CD4-positive, CD25-positive, alpha-beta regulatory T cell (primary cell): ENCODE measurements around the gene CYP4V2. TPM values are rescaled to one million over a fixed set of nuclear protein-coding genes. Genes with fewer than 3 reads are reported as not detected.

Source experiments
- ATAC-seq, 2 donors: fragments of 150-1000 bp; cut with Tn5 transposase; one replicate each; pipeline ENCODE4 v1.10.0; 2021; ENCODE audit warnings: low read depth in 2 of 2, moderate number of reproducible peaks in 2 of 2, moderate library complexity in 1 of 2
- DNase-seq, 3 donors: peaks; one replicate each; pipeline versions ENCODE4 v3.0.0 to v3.0.0-alpha.2; 2012 to 2022; ENCODE audit warnings: mixed read lengths in 1 of 3
- H3K27ac ChIP-seq: one replicate; pipeline ENCODE4 v1.7.0; 2013; ENCODE audit warnings: mild to moderate bottlenecking, low read length; ENCODE audit not compliant: insufficient read depth, poor library complexity, severe bottlenecking
- H3K27me3 ChIP-seq: one replicate; pipeline ENCODE4 v1.7.0; 2013; ENCODE audit warnings: low read length; ENCODE audit not compliant: control insufficient read depth, insufficient read depth
- H3K36me3 ChIP-seq: one replicate; pipeline ENCODE4 v1.7.0; 2013; ENCODE audit warnings: mild to moderate bottlenecking, low read length, moderate library complexity; ENCODE audit not compliant: control insufficient read depth, insufficient read depth
- H3K4me1 ChIP-seq: 2 replicates; pipeline ENCODE4 v1.7.0; 2013; ENCODE audit warnings: mild to moderate bottlenecking, low read length; ENCODE audit not compliant: insufficient read depth, control insufficient read depth, poor library complexity, severe bottlenecking
- H3K4me3 ChIP-seq: one replicate; pipeline ENCODE4 v1.7.0; 2013; ENCODE audit warnings: low read depth, mild to moderate bottlenecking, low read length, moderate library complexity
- H3K9me3 ChIP-seq, 2 experiments: 1 replicate in 1 of 2; 2 replicates in 1 of 2; pipeline ENCODE4 v1.7.0; 2013; ENCODE audit warnings: low read length in 2 of 2, mild to moderate bottlenecking in 1 of 2, moderate library complexity in 1 of 2; ENCODE audit not compliant: control insufficient read depth in 2 of 2
- H3K27ac Mint-ChIP-seq, 3 donors: one replicate each; pipeline ENCODE4 v1.8.0; 2020 to 2022; ENCODE audit warnings: mild to moderate bottlenecking in 3 of 3, mixed read lengths in 3 of 3, moderate library complexity in 2 of 3
- H3K27me3 Mint-ChIP-seq: one replicate; pipeline ENCODE4 v1.8.0; 2022; ENCODE audit warnings: mild to moderate bottlenecking, mixed read lengths
- H3K36me3 Mint-ChIP-seq: one replicate; pipeline ENCODE4 v1.8.0; 2020; ENCODE audit warnings: mixed read lengths
- H3K4me1 Mint-ChIP-seq, 4 donors: one replicate each; pipeline ENCODE4 v1.8.0; 2020 to 2022; ENCODE audit warnings: mixed read lengths in 4 of 4, mild to moderate bottlenecking in 1 of 4
- H3K4me3 Mint-ChIP-seq, 4 donors: one replicate each; pipeline ENCODE4 v1.8.0; 2020 to 2022; ENCODE audit warnings: mild to moderate bottlenecking in 4 of 4, mixed read lengths in 4 of 4, moderate library complexity in 3 of 4
- H3K9me3 Mint-ChIP-seq, 7 donors: one replicate each; pipeline ENCODE4 v1.8.0; 2020 to 2022; ENCODE audit warnings: mixed read lengths in 7 of 7, mild to moderate bottlenecking in 3 of 7, moderate library complexity in 2 of 7
- polyA plus RNA-seq, 4 donors: library from polyadenylated mRNA; unstranded; fragments of 300-500 nt; fragmentation: Illumina TruSeq; gene quantifications; one replicate each; pipeline ENCODE4 v1.2.3, GENCODE V29; 2021
- total RNA-seq: library from RNA; stranded (reverse); gene quantifications from one replicate; pipeline ENCODE4 v1.2.3, GENCODE V29; 2022

Gene CYP4V2
- total and polyA plus RNA-seq, 5 donors from 2014 or later: 26.1 to 30.9 (median 27.8) TPM

DNA sequence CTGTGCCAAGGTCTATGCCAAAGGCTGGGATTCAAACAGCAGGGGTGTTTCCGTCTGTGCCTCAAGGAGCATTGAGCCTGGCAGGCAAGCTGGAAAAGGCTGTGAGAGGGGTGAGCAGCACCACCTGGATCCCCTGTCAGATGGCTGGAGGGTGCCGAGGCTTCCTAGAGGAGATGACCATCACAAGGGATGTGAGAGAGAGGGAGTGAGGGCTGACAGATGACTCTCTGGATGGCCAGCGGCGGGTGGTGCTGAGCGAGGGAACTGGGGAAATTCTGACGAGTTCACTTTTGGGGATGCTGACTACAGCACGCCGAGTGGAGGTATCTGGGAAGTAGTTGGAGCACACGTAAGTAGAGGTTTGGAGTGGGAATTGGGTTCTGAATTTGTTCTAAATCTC, 22.6 kb upstream of the CYP4V2 start:
- no peaks in the 10 kb centered on the region for H3K27me3 ChIP-seq
- no peak overlapping the region for H3K27ac ChIP-seq
- ATAC-seq (no peak), DNase-seq (no peak)
- H3K27ac Mint-ChIP-seq: no peak overlapping the region
- H3K36me3 ChIP-seq: no peaks in the 10 kb centered on the region
- no peak overlapping the region for H3K4me3 Mint-ChIP-seq
- H3K27me3 Mint-ChIP-seq: peaks cover 11% of the 10 kb centered on the region
- no peaks in the 10 kb centered on the region for H3K36me3 Mint-ChIP-seq
- no peak overlapping the region for H3K4me3 ChIP-seq
- no peaks in the 10 kb centered on the region for H3K4me1 ChIP-seq
- no peaks in the 10 kb centered on the region for H3K9me3 Mint-ChIP-seq
- peaks cover 0 to 10% (median 0%) of the 10 kb centered on the region in 4 donors for H3K4me1 Mint-ChIP-seq
- no peaks in the 10 kb centered on the region for H3K9me3 ChIP-seq

DNA sequence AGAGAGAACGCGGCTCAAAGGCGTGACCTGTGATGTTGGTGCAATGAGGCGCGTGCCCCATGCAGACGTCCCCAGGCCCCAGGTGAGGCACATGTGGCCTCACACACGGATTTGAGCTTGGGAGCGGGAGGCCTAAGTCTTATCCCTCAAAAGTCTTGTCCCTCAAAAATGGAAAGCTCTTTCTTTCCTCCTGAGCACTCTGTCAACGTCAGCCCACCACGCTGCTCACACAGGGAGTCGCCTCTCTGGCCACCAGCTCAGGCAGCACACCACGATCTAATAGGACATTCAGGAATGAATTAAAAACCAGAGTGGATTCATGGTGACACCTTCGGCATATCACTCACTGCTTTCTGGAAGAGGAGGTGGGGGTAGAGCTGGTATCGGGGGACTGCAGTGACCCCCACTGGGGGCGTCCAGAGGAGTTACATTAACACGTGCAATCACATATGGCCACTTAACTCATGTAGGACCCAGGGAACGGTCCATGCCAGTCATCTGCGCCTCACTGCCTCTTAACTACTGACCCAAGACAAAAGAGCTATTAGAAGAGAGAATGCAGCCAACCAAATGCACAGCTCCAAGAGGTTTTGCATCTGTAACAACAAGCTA, 21.9 kb upstream of the CYP4V2 start:
- no peaks in the 10 kb centered on the region for H3K36me3 Mint-ChIP-seq
- no peak overlapping the region for H3K4me3 ChIP-seq
- no peak overlapping the region for H3K27ac ChIP-seq
- H3K9me3 Mint-ChIP-seq: no peaks in the 10 kb centered on the region
- H3K4me3 Mint-ChIP-seq: no peak overlapping the region
- peaks cover 11% of the 10 kb centered on the region for H3K27me3 Mint-ChIP-seq
- no peak overlapping the region for H3K27ac Mint-ChIP-seq
- H3K27me3 ChIP-seq: no peaks in the 10 kb centered on the region
- H3K4me1 Mint-ChIP-seq: peaks cover 0 to 10% (median 0%) of the 10 kb centered on the region in 4 donors
- H3K4me1 ChIP-seq: no peaks in the 10 kb centered on the region
- DNase-seq (no peak), ATAC-seq (no peak)
- H3K9me3 ChIP-seq: no peaks in the 10 kb centered on the region
- no peaks in the 10 kb centered on the region for H3K36me3 ChIP-seq

DNA sequence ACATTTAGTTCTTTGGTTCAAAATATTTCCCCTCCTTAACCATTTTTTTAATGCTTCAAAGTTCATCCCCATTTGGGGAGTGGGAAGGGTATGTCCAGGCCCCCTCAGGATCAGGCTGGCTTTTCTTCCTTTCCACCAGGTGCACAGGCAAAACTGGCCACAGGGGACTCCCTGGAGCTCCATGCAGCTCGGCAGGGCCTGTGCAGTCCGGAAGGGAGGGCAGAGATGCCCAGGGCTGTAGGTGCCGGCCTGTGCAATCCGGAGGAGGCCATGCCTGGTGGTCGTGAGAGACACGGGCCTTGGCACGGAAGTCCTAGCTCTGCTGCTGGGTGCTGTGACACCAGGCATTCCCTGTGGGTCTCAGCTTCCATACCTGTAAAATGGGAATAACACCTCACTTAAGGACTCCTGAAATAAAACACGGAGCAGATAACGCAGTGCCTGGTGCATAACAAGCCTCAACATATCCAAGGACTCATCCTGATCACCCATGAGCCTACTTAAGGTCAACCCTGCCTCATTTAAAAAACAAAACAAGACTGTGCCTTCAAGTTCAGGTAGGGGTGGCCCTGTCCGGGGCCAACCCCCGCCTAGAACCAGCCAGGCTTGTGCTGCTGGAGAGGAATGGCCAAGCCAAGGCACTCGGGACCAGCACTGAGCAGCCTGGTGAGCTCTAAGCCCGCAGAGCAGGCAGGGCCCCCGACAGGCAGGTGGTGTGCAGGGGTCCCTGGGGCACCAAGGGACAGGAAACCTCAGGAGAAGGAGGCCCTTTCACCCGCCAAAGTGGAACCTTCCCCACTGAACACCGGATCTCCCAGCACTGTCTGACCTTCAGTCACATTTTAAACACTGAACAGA, 21.2 kb upstream of the CYP4V2 start:
- Mint-ChIP-seq H3K36me3 (no peaks in the 10 kb centered on the region), H3K4me1 (peaks cover 0 to 4% (median 0%) of the 10 kb centered on the region in 4 donors), H3K27ac (no peak overlapping the region), H3K4me3 (no peak overlapping the region), H3K9me3 (no peaks in the 10 kb centered on the region), H3K27me3 (peaks cover 5% of the 10 kb centered on the region)
- no peaks in the 10 kb centered on the region for H3K9me3 ChIP-seq
- no peaks in the 10 kb centered on the region for H3K4me1 ChIP-seq
- H3K36me3 ChIP-seq: no peaks in the 10 kb centered on the region
- no peak overlapping the region for H3K27ac ChIP-seq
- no peak for ATAC-seq
- DNase-seq: no peak
- H3K4me3 ChIP-seq: no peak overlapping the region
- H3K27me3 ChIP-seq: no peaks in the 10 kb centered on the region

DNA sequence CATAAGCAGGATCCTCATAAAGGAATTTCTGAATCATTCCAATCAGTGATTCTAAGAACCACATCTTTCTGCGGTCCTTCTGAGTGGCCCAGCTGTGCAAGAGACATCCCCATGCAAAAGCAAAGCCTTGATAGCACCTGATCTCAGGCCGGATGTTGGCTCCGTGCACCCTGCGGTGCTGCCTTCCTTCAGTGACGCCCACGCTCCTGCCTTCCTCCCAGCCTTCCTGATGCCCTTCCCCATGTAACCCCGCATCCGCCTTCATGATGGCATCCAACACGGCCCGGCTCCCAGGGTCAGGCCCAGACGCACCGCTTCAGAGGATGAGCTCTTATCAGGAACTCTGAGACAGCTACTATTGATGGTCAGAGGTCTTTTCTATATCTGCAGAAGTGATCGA, 20.4 kb upstream of the CYP4V2 start:
- no peaks in the 10 kb centered on the region for H3K9me3 ChIP-seq
- peaks cover 0 to 1% (median 0%) of the 10 kb centered on the region in 7 donors for H3K9me3 Mint-ChIP-seq
- ATAC-seq (no peak), DNase-seq (no peak)
- peak overlapping the region in 1 of 3 donors; percentile 63 for H3K27ac Mint-ChIP-seq
- H3K4me3 ChIP-seq: no peak overlapping the region
- H3K36me3 ChIP-seq: no peaks in the 10 kb centered on the region
- peak overlapping the region in 1 of 4 donors; percentile 7 for H3K4me3 Mint-ChIP-seq
- H3K27ac ChIP-seq: no peak overlapping the region
- H3K36me3 Mint-ChIP-seq: no peaks in the 10 kb centered on the region
- H3K27me3 Mint-ChIP-seq: peaks cover 5% of the 10 kb centered on the region
- no peaks in the 10 kb centered on the region for H3K4me1 ChIP-seq
- H3K4me1 Mint-ChIP-seq: peaks cover 0 to 4% (median 0%) of the 10 kb centered on the region in 4 donors
- no peaks in the 10 kb centered on the region for H3K27me3 ChIP-seq

DNA sequence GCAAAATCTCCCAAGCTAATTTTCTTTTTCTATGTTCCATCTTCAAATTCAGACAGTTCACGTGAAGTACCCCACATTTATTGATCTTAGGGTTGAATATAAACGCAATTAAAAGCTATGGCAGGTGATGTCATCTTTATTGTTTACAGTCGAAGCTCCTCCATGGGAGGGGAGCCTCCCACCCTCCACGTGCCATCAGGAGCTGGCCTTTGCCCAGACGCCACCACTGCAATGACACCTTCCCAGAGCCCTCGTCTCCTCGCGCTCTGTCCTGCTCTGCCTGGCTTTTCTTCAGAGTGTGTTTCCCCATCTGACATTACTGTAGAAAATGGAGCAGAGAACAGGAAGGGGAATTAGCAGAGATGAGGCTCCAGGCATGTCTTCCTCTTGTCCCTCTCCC, 18.8 kb upstream of the CYP4V2 start:
- Mint-ChIP-seq H3K27ac (no peak overlapping the region), H3K27me3 (peaks cover 9% of the 10 kb centered on the region), H3K9me3 (peaks cover 0 to 6% (median 0%) of the 10 kb centered on the region in 7 donors), H3K4me3 (no peak overlapping the region), H3K4me1 (no peaks in the 10 kb centered on the region), H3K36me3 (no peaks in the 10 kb centered on the region)
- ATAC-seq (no peak), DNase-seq (no peak)
- Histone ChIP-seq H3K36me3 (no peaks in the 10 kb centered on the region), H3K27ac (no peak overlapping the region), H3K4me1 (no peaks in the 10 kb centered on the region), H3K4me3 (no peak overlapping the region), H3K27me3 (no peaks in the 10 kb centered on the region), H3K9me3 (no peaks in the 10 kb centered on the region)

DNA sequence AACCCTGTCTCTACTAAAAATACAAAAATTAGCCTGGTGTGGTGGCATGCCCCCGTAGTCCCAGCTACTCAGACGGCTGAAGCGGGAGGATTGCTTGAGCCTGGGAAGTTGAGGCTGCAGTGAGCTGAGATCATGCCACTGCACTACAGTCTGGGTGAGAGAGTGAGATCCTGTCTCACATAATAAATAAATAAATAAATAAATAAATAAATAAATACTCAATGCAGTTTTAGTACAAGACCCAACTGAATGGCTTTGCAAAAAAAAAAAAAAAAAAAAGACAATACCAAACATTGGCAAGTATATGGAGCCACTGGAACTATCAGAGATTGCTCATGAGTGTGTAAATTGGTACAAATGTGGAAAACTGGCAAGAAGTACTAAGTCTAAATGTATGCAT, 3.3 kb upstream of the CYP4V2 start:
- ATAC-seq: no peak

DNA sequence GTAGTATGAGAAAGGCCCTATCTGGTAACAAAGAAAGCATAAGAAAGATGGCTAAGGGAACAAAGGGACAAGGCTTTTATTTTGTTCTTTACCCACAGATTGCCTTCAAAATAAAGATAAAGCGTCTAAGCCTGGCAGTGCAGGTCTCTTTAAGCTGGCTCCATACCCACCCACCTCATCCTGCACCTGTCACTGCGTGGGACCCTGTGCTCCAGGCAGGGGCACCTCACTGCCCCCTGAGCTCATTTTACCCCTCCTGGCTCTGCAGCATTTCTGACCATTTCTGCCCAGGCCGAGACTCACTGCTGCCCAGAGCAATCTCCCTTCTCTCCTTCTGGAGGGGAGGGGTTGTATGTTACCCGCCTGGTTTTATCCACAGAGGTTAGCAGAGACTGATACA, 1.7 kb upstream of the CYP4V2 start:
- Histone ChIP-seq H3K9me3 (no peaks in the 10 kb centered on the region), H3K4me1 (peaks cover 32% of the 10 kb centered on the region), H3K4me3 (peak overlapping the region; percentile 73), H3K27ac (peak overlapping the region; percentile 91), H3K36me3 (no peaks in the 10 kb centered on the region), H3K27me3 (no peaks in the 10 kb centered on the region)
- ATAC-seq (no peak), DNase-seq (no peak)
- H3K9me3 Mint-ChIP-seq: no peaks in the 10 kb centered on the region
- H3K4me1 Mint-ChIP-seq: peaks cover 18 to 43% (median 30%) of the 10 kb centered on the region in 4 donors
- no peaks in the 10 kb centered on the region for H3K36me3 Mint-ChIP-seq
- H3K4me3 Mint-ChIP-seq: peak overlapping the region; percentile 85 to 94 (median 89)
- H3K27ac Mint-ChIP-seq: peak overlapping the region; percentile 95 to 97 (median 96)
- H3K27me3 Mint-ChIP-seq: no peaks in the 10 kb centered on the region

More for the DNA sequence above, 3.3 kb upstream of the CYP4V2 start:
- Mint-ChIP-seq H3K4me1 (peaks cover 18 to 43% (median 32%) of the 10 kb centered on the region in 4 donors), H3K27ac (no peak overlapping the region), H3K9me3 (peaks cover 0 to 3% (median 0%) of the 10 kb centered on the region in 7 donors), H3K4me3 (peak overlapping the region in 1 of 4 donors; percentile 87), H3K36me3 (no peaks in the 10 kb centered on the region), H3K27me3 (peaks cover 1% of the 10 kb centered on the region)
- Histone ChIP-seq H3K27me3 (no peaks in the 10 kb centered on the region), H3K36me3 (no peaks in the 10 kb centered on the region), H3K4me1 (peaks cover 32% of the 10 kb centered on the region), H3K9me3 (no peaks in the 10 kb centered on the region), H3K27ac (no peak overlapping the region), H3K4me3 (no peak overlapping the region)
- DNase-seq: no peak
